GM19468 (cell line): ENCODE results near the gene S100A8.

Source experiments
- ATAC-seq: cut with Tn5 transposase; IDR thresholded peaks from one replicate; pipeline ENCODE4 v1.9.1; 2021; ENCODE audit warnings: mild to moderate bottlenecking, moderate library complexity, moderate number of reproducible peaks; ENCODE audit not compliant: unreplicated experiment; ENCODE audit errors: extremely low read depth

The S100A8 gene

DNA sequence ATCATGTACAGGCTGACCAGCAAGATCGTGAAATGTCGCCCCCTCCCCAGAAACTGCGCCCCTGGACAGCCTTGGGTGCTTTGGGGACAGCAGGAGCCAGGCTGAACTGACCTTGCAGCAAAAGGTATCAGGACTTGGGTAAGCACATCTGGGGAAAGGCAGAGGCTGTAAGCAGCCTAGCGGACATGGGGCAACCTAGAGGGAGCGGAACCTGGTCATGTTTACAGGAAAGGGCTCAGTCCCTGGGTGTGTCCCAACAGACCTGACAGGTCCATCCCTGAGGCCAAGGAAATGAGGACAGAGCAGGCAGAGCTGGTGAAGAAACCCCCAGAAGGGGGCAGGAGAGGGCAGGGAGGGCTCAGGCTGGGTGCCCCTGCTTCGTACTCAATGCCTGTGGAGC lies 3.1 kb upstream of the S100A8 start:
- ATAC-seq = no peak

DNA sequence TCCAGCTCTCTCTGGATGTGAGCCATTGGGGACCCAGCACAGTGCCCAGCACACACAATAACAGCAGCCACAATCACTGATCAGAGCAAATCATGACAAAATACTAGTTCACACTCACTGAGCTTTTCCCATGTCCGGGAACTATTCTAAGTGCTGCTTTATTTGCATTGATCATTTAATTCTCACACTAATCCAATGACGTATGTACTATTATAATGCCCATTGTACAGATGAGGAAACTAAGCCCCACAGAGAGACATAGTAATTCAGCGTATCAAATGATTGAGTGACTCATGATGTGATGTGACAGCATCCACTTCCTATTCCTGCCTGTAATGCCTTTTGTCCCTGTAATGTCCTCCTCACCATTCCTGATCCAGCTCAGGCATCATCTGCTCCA lies 1.9 kb upstream of the S100A8 start:
- ATAC-seq = no peak

DNA sequence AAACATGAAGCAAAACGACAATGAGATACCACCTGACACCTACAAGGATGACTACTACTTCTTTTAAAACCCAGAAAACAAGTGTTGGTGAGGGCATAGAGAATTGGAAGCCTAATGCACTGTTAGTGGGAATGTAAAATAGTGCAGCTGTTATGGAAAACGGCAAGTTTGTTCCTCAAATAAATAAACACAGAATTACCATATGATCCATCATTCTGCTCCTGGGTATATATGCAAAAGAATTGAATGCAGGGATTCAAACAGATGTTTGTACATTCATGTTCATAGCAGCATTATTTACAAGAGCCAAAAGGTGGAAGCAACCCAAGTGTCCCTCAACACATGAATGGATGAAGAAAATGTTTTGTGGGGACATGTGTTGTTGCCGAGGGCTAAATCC lies 1.4 kb upstream of the S100A8 start:
- ATAC-seq = no peak

DNA sequence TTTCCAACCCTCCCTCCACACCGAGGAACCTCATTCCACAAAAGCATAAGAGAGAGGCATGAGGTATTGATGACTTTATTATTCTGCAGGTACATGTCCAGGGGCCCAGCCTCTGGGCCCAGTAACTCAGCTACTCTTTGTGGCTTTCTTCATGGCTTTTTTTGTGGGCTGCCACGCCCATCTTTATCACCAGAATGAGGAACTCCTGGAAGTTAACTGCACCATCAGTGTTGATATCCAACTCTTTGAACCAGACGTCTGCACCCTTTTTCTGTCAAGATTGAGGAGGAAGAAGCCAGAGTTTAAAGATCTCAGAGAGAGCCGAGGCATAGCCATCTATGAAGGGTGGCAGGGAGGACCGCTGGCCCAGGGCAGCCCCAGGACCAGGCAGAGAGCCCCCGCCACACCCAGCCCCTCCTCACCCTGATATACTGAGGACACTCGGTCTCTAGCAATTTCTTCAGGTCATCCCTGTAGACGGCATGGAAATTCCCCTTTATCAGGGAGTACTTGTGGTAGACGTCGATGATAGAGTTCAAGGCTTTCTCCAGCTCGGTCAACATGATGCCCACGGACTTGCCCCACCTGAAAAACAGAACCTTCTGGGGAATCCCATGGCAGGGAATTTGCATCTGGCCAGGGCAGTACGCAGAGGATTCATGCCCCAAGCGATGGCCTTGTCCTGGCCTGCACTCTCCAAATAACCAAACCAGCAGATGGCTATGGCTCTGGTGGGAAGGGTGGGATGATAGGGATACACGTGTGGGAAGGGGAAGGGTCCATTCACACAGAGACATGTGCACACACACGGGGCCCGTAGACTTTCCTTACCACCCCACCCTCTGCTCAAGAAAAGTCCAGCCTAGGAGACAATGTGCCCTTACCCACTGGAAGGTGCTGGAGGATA lies 647 bp downstream of the S100A8 start:
- ATAC-seq = no peak

DNA sequence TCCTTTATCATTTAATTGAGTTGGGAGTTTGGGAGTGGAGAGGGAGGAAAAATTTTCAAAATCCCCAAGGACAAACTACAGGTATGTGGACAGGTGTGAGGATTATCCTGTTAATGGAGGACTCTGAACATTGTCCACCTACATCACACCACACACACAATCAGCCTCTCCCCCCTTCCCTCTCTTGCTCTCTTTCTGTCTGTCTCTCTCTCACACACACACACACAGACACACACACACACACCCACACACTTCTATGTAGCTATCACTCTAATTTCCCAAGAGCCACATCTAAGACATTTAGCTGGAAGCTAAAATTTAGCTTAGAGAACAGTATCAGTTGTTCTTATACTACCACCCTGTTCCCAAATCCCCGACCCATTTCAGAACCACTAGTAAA lies 1.5 kb downstream of the S100A8 start:
- no peak for ATAC-seq

DNA sequence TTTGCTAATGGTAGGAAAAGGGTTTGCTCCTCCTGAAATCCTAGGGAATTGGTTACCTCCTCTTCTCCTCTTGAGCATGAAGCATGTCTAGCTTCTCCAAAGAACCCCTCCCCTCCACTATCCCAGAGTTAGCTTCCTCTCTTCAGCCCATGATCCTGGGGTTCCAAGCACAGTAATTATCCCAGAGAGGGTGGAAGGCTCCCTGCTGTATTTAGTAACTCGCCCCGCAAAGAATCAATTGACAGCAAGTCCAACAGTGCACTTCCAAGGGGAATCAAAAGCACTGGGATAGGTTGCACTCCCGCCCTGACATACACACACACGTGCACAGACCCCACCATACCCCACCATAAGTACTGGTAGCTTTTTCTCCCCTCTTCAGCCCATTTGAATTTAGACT lies 3.1 kb downstream of the S100A8 start:
- ATAC-seq = no peak

DNA sequence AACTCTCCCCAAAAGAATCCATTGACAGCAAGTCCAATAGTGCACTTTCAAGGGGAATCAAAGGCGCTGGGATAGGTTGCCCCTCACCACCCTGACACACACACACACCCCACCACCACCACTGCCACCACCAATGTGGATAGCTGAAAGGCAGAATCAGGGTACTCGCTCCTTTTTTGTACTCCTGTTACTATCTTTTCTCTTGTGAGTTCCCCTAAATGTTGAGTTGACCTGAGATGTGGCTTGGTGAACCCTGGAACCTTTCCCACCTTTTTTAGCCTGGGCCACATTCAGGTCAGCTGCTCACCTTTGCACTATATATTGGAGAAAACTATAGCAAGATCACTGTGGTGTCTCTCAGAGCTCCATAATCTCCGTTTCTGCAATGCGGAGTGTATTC lies 3.9 kb downstream of the S100A8 start:
- ATAC-seq = no peak

DNA sequence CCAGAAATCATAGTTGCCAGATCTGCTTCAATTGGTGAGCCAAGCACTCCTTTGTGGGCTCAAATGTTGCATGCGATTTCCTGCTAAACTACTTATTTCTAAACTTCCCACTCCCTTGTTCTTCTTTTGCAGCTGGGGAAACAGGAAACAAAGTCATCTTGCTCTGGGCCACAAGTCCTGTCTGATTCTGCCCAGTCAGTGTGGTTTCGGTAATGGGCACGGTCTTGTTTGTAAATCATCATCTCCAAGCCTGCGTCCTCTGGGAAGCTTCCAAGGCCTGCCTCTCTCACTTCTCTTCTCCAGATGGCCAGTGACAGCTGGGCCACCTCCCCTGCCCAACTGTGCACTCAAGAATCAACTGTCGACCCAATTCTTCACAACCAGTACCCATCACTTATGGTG lies 4.4 kb downstream of the S100A8 start:
- ATAC-seq = no peak

DNA sequence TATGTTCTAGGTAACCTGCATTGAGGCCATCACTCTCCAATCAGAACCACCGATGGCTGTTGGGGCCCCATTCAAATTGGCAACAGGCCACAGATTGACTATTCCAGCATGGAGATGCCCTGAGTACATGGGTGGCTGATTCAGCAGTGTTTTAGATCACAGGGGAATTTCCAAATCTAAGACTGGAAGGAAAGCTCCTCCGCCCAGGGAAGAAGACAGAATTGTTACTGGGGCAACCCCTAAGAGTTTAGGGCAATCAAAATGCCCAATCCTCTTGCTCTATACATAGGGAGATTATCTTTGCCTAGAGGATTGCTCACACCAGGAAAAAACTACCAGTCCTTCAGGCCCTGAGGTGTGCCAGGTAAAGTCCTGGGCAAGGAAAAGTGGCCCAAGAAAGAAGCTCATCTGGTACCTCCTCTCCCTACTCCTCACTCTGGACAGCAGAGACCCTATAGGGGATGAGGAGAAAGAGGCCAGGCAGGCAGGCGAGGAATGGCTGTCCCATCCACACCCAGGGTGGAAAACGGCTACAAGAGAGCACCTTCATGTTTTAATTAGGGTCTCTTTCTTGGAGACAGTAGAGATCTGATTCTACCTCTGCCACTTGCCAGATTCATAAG lies 5.8 kb downstream of the S100A8 start:
- ATAC-seq = no peak

DNA sequence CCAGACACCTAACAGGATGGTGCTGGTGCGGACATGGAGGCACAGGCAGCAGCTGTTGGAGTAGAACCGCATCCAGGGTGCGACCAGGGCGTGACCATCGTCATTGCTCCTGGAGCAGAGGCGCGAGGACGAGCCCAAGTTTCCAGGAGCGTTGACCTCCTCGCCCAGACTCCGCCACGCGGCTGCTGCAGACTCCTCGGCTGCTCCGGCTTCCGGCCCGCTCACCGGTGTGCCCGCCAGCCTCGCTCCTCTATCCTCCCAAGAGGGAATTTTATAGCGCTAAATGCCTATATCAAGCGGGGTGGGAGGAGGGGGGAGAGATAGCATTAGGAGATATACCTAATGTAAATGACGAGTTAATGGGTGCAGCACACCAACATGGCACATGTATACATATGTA lies 10.2 kb downstream of the S100A8 start:
- no peak for ATAC-seq

DNA sequence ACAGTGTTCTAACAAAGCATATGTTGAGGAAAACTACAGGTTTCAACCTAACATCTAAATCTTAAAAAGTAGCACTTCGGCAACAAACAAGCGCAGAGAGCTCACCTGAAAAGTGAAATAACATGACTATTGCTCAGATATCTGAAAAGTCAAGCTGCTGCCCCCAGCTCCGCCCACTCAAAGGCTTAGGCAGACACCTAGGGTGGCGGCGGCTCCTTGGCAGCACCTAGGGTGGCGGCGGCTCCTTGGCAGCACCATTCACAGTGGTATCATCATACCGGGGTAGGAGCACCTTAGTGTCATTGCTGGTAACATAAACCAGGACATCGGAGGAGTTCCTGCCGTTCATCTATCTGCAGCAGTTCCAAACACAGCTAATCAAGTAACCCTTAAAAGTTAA lies 11.3 kb downstream of the S100A8 start:
- ATAC-seq = no peak

DNA sequence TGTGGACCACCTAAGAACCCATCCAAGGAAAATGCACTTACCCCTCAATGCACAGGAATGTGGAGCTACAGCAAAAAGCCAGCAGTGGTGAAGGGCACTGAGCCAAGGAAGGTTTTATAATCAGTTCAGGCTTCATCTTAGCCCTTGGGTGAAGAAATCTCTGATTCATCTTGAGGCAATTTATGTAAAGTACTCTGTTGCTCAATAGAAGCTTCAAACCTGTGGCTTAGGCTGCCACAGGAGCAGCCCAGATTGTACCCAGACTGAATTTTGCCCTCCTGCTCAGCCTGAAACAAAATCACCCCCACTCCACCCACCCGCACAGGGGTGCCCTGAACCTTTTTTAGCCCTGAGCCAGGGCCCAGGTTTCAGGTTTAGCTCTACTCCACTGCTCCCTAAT lies 15.4 kb downstream of the S100A8 start, which contains the start of gene S100A12:
Gene S100A12, minus strand, starts transcription at position 111 of the 400 bp plus-strand sequence. CDS start 1,029 bp downstream, outside the sequence.
- no peak for ATAC-seq

DNA sequence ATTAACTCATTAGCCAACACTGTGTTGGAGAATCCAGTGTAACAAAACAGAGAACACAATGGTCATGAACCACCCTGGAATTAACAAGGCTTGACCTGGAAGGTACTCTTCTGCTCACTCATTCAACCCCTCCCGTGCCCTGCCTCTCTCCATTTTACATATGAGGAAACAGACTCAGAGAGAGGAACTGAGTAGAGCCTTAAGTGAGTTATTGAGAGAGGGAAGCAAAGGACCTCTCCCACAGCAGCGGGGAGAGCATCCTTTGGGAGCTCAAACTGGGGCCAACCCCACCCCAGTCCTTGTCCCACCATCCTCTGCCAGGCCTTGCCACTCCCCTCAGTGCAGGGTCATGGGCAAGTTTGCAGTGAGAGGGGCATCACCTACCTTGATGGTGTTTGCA lies 16.8 kb downstream of the S100A8 start:
- no peak for ATAC-seq

DNA sequence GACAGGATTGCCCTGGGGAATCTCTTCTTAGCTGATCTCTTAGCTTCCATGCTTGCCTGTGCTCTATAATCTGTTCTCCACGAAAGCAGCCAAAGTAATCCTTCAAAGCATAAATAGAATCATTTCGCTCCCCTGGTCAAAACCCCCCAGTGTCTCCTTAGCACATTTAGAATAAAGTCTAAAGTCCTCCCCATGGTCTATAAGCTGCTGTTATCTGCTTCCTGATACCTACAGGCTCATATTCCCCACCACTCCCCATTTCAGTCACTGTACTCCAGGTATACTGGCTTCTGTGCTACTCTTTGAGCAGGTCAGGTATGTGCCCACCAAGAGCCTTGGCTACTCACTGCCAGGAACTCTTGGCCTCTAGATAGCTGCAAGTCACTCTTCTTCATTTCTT lies 18.3 kb downstream of the S100A8 start:
- ATAC-seq = no peak

DNA sequence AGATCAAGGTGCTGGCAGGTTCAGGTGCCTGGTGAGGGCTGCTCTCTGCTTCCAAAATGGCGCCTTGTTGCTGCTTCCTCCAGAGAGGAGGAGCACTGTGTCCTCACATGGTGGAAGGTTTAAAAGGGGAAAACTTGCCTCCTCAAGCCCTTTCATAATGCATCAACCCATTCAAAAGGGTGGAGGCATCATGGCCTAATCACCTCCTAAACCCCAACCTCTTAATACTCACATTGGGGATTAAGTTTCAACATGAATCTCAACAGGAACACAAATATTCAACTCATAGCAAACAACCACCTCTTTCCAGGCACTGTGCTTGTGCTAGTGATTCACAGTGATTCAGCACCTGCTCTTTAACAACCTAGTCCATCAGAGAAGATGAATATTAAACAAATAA lies 19.6 kb downstream of the S100A8 start:
- no peak for ATAC-seq

DNA sequence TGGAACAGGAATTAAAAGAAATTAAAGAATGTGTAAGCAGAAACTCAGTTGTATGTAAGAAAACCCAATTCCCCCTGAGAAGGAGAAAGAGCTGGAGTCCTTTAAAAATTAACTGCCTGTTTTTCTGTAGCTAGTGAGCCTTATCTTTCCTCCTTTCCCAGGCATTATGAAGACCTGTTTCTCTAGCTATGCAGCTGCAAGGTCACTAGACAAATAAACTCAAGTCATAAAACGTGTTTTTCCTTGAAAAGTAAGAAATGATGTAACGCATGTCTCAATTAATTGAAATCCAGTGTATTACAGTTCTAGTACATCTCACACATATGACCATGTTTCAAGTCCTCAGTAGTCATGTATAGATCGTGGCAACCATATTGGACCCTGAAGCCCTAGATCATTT lies 20.7 kb downstream of the S100A8 start:
- ATAC-seq = no peak

DNA sequence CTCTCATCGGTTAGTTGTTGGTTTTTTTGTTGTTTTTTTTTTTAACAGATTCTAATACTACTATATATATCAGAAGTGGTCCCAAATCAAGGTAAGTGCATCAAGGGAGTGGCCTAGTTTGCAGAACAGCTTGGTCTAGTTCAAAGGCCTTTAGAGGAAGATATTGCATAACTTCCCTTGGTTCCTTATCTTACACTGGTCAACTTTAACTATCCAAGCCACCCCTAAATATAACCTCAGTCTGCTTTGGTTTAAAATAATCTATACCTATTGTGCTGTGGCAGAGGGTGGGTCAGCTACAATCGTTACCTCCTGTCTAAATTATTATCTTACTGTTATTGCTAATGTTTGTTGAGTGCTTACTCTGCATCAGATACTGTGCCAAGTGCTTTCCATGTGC lies 22.4 kb downstream of the S100A8 start:
- no peak for ATAC-seq

DNA sequence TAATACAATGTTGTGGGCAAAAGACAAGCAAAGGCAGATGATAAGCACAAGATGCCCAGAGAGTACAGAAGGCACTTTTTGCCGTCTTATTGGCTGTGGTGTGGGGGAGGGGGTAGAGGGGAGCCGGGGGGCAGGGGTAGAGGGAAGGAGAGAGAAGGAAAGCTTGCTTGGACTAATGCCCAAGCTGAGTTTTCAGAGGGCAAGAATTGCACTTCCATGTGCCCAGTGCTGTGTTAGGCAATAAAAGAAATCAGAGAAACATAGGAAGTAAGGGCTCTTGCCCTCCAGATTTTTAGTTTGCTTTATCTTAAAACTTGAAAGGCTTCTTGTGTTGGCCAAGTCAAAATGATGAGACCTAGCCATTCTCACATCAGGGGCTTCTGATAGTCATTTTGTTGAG lies 23.8 kb downstream of the S100A8 start:
- no peak for ATAC-seq

DNA sequence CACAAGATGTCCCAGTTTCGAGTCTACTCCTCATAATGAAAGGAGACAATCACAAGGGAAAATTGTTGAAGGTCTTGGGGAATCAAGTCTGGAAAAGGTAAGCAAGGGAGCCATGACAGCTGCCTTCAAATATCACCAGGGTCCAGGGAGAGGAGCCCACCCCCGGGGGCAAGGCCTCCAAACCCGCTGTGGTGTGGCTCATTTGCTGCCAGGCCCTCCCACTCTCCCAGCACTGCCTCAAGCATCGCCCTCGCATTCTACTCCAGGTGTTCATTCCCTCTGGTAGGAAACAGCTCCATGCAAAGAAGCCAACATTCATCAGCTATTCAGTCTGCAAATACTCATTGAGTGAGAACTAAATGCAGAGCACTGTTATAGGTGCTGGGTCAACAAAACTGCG lies 24.6 kb downstream of the S100A8 start:
- no peak for ATAC-seq

DNA sequence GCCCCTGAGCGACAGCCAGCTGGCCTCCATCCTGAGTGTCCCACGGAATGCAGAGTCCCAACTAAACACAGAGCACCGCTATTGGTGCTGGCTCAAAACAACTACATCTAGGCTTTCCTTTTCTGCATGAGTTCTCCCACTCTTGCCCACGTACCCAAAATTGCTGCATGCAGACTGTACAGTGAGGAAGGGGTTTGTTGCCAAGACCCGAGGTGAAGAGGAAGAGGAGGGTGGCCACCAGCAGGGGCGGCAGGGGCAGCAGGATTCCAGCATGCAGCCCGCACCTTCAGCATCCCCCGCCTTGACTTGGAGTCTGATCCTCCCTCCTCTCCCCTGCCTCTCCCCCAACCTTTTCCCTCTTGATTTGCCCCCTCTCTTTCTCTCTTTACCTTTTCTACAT lies 25.2 kb downstream of the S100A8 start:
- no peak for ATAC-seq

DNA sequence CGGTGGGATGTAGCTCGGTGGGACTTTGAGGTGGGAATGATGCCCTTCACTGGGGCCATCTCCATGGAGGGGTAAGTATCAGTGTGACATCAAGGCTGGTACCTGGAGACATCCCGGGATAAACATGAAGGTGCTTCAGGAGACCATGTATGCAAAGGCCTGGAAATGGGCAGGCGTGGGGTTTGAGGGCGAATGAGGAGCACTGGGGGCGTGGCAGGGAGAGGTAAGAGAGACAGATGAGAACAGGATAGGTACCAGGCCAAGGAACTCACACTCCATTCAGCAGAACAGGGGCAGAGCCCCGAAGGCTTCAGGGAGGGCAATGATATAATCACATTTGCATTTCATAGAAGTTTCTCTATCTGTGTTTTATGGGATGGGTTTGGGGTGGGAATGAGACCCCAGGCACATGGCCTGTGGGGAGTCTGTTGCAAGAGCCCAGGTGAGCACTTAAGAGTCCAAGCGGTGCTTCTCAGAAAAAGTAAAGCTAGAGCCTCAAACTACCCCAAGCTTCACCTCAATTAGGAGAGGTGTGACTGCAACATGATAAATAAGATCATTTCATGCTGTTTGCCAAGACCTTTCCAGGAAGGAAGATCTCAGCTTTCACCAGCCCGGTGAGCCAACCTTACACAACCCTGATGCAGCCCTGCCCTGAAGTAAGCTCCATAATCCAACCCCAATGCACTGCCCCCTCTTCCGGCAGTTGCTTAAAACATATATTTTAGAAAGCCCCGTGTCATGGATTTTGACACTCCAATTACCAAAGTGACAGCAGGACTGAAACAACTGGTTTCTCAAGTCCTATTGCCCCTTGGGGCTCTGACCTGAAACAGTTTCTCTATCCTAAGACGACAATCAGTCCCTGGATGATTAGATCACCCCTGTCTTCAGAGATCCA lies 25.9 kb downstream of the S100A8 start:
- no peak for ATAC-seq
